ENCODE measurements around the gene SWAP70. TPM values are rescaled to one million over a fixed set of nuclear protein-coding genes. Genes with fewer than 3 reads are reported as not detected.
A peak's percentile ranks its signal among the peaks of the same experiment; 100 is the strongest.
"Not testable (repeated sequence)": the region's sequence is repeated elsewhere in the genome, so short reads cannot be mapped to it uniquely, and the experiment has no call there.

Gene SWAP70
- total and polyA plus RNA-seq, 2 experiments from 2014 or later, result 30.3 to 33.3 TPM

DNA sequence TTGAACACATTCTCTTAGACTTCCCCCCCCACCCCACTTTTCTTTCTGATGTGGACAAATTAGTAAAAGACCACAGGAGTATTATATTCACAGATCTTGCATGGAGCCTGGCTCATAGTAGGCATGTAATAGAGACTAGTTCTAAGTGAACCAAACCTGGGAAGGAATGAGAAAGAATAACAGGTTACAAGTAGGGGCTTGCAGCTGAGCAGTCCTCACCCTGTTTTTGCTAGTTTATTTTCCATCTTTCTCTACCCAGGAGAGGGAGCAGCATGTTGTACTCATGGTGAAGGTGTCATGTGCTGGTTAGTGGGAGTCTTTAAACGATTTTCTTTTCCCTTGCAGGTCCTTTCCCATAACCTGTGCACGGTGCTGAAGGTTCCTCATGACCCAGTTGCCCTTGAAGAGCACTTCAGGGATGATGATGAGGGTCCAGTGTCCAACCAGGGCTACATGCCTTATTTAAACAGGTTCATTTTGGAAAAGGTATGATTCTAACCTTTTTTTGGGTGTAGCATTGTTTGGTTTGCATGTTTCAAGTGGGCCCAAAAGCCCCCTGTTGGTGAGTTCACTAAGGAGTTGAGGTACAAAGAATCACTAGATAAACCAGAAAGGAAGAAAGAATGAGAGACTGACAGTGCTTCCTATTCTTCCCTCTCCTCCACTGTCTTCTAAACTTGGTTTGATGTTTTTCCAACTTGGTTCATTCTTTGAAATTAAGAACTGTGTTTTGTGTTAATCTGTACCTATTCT, 30.1 kb downstream of the SWAP70 start:
- H3K79me2 ChIP-seq (replicated peaks; ENCODE audit: insufficient read depth), result peaks cover 37% of the 10 kb centered on the region
- H3K27ac Mint-ChIP-seq, result peak overlapping the region; percentile 85; the same call in 1 of the 2 replicates
- DNase-seq (ENCODE audit: low spot score) (no peak), ATAC-seq (no peak)
- H3K9me2 ChIP-seq (ENCODE audit: insufficient read depth), result no peaks in the 10 kb centered on the region
- H3K27ac ChIP-seq (ENCODE audit: low read depth), result peak overlapping the region; percentile 47; the same call in 1 of the 2 replicates
- H3K4me1 Mint-ChIP-seq, result peaks cover 18% of the 10 kb centered on the region
- H3K4me3 Mint-ChIP-seq, result no peak overlapping the region
- H3K36me3 ChIP-seq (ENCODE audit: insufficient read depth), result peaks cover 10% of the 10 kb centered on the region
- no peaks in the 10 kb centered on the region; the same call in 1 of the 2 replicates for H3F3A ChIP-seq (replicated peaks; ENCODE audit: low read depth)
- H3K27me3 ChIP-seq (ENCODE audit: insufficient read depth), result no peaks in the 10 kb centered on the region
- no peak overlapping the region for H2AFZ ChIP-seq
- no peak overlapping the region for H3K4me3 ChIP-seq
- peaks cover 6% of the 10 kb centered on the region; the same call in 1 of the 3 replicates for H3K9me3 Mint-ChIP-seq
- no peak for TF ChIP-seq POLR2AphosphoS5 (IDR thresholded peaks at IDR 0.05; ENCODE audit: low read depth)
- TF ChIP-seq, protein P1, sequence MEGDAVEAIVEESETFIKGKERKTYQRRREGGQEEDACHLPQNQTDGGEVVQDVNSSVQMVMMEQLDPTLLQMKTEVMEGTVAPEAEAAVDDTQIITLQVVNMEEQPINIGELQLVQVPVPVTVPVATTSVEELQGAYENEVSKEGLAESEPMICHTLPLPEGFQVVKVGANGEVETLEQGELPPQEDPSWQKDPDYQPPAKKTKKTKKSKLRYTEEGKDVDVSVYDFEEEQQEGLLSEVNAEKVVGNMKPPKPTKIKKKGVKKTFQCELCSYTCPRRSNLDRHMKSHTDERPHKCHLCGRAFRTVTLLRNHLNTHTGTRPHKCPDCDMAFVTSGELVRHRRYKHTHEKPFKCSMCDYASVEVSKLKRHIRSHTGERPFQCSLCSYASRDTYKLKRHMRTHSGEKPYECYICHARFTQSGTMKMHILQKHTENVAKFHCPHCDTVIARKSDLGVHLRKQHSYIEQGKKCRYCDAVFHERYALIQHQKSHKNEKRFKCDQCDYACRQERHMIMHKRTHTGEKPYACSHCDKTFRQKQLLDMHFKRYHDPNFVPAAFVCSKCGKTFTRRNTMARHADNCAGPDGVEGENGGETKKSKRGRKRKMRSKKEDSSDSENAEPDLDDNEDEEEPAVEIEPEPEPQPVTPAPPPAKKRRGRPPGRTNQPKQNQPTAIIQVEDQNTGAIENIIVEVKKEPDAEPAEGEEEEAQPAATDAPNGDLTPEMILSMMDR (conservative IDR thresholded peaks at IDR 0.05; ENCODE audit: low read depth in 2 of 2), result peak; percentile 29 to 47
- H3K27me3 Mint-ChIP-seq (ENCODE audit: insufficient read depth, low read depth, poor library complexity), result no peaks in the 10 kb centered on the region
- H4K20me1 ChIP-seq (replicated peaks; ENCODE audit: insufficient read depth), result no peaks in the 10 kb centered on the region
- H3K36me3 Mint-ChIP-seq (ENCODE audit: low read depth), result peaks cover 28% of the 10 kb centered on the region
- H3K4me2 ChIP-seq, result no peak overlapping the region
- H3K4me1 ChIP-seq (ENCODE audit: insufficient read depth), result peaks cover 23% of the 10 kb centered on the region

- not testable (repeated sequence) for H3K27ac Mint-ChIP-seq; H3K9me3 Mint-ChIP-seq; H3K9me2 ChIP-seq (ENCODE audit: insufficient read depth); H3K4me3 Mint-ChIP-seq; H3K27me3 Mint-ChIP-seq (ENCODE audit: insufficient read depth, low read depth, poor library complexity); H3K27me3 ChIP-seq (ENCODE audit: insufficient read depth); H2AFZ ChIP-seq; H3K4me3 ChIP-seq; H3F3A ChIP-seq (replicated peaks; ENCODE audit: low read depth); H3K27ac ChIP-seq (ENCODE audit: low read depth); ATAC-seq; H4K20me1 ChIP-seq (replicated peaks; ENCODE audit: insufficient read depth); DNase-seq (ENCODE audit: low spot score); H3K4me2 ChIP-seq
- Histone ChIP-seq H3K36me3 (ENCODE audit: insufficient read depth) (peaks cover 10% of the 10 kb centered on the region), H3K4me1 (ENCODE audit: insufficient read depth) (peaks cover 15% of the 10 kb centered on the region), H3K79me2 (replicated peaks; ENCODE audit: insufficient read depth) (peaks cover 27% of the 10 kb centered on the region)
- Mint-ChIP-seq H3K4me1 (peaks cover 18% of the 10 kb centered on the region), H3K36me3 (ENCODE audit: low read depth) (peaks cover 28% of the 10 kb centered on the region)
Observed at GRCh38 chr11:9695228-9695627, 31.4 kb downstream of the SWAP70 start.

GRCh38 chr11:9697766-9698165, 33.9 kb downstream of the SWAP70 start:
- Histone ChIP-seq H3K4me3 (no peak overlapping the region), H3K4me2 (no peak overlapping the region), H3K79me2 (replicated peaks; ENCODE audit: insufficient read depth) (peaks cover 25% of the 10 kb centered on the region), H3K9me2 (ENCODE audit: insufficient read depth) (no peaks in the 10 kb centered on the region), H3K27ac (ENCODE audit: low read depth) (peak overlapping the region; percentile 27; the same call in 1 of the 2 replicates), H3K4me1 (ENCODE audit: insufficient read depth) (peaks cover 10% of the 10 kb centered on the region; the same call in 1 of the 2 replicates), H3K36me3 (ENCODE audit: insufficient read depth) (peaks cover 10% of the 10 kb centered on the region), H3F3A (replicated peaks; ENCODE audit: low read depth) (no peaks in the 10 kb centered on the region), H3K27me3 (ENCODE audit: insufficient read depth) (no peaks in the 10 kb centered on the region), H4K20me1 (replicated peaks; ENCODE audit: insufficient read depth) (no peaks in the 10 kb centered on the region), H2AFZ (no peak overlapping the region)
- Mint-ChIP-seq H3K9me3 (peaks cover 6% of the 10 kb centered on the region; the same call in 1 of the 3 replicates), H3K27ac (no peak overlapping the region), H3K27me3 (ENCODE audit: insufficient read depth, low read depth, poor library complexity) (no peaks in the 10 kb centered on the region), H3K4me3 (no peak overlapping the region), H3K36me3 (ENCODE audit: low read depth) (peaks cover 28% of the 10 kb centered on the region), H3K4me1 (peaks cover 11% of the 10 kb centered on the region)
- ATAC-seq, result no peak
- no peak for DNase-seq (ENCODE audit: low spot score)
- TF ChIP-seq JUNB (IDR thresholded peaks at IDR 0.05; ENCODE audit: unreplicated experiment), result no peak
- TF ChIP-seq, protein P2, sequence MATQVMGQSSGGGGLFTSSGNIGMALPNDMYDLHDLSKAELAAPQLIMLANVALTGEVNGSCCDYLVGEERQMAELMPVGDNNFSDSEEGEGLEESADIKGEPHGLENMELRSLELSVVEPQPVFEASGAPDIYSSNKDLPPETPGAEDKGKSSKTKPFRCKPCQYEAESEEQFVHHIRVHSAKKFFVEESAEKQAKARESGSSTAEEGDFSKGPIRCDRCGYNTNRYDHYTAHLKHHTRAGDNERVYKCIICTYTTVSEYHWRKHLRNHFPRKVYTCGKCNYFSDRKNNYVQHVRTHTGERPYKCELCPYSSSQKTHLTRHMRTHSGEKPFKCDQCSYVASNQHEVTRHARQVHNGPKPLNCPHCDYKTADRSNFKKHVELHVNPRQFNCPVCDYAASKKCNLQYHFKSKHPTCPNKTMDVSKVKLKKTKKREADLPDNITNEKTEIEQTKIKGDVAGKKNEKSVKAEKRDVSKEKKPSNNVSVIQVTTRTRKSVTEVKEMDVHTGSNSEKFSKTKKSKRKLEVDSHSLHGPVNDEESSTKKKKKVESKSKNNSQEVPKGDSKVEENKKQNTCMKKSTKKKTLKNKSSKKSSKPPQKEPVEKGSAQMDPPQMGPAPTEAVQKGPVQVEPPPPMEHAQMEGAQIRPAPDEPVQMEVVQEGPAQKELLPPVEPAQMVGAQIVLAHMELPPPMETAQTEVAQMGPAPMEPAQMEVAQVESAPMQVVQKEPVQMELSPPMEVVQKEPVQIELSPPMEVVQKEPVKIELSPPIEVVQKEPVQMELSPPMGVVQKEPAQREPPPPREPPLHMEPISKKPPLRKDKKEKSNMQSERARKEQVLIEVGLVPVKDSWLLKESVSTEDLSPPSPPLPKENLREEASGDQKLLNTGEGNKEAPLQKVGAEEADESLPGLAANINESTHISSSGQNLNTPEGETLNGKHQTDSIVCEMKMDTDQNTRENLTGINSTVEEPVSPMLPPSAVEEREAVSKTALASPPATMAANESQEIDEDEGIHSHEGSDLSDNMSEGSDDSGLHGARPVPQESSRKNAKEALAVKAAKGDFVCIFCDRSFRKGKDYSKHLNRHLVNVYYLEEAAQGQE (IDR thresholded peaks at IDR 0.05; ENCODE audit: unreplicated experiment), result no peak
- no peak for TF ChIP-seq EZH2 (IDR thresholded peaks at IDR 0.05; ENCODE audit: low read depth, unreplicated experiment)
- TF ChIP-seq, protein P3, sequence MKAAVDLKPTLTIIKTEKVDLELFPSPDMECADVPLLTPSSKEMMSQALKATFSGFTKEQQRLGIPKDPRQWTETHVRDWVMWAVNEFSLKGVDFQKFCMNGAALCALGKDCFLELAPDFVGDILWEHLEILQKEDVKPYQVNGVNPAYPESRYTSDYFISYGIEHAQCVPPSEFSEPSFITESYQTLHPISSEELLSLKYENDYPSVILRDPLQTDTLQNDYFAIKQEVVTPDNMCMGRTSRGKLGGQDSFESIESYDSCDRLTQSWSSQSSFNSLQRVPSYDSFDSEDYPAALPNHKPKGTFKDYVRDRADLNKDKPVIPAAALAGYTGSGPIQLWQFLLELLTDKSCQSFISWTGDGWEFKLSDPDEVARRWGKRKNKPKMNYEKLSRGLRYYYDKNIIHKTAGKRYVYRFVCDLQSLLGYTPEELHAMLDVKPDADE (IDR thresholded peaks at IDR 0.05), result no peak
- no peak for TF ChIP-seq NANOG (IDR thresholded peaks at IDR 0.05; ENCODE audit: borderline replicate concordance)
